GM19455 (cell line): Measurements from ENCODE around the gene RNU6-1.

ENCODE experiments used
- ATAC-seq: cut with Tn5 transposase; IDR thresholded peaks from one replicate; pipeline ENCODE4 v1.9.1; 2021; ENCODE audit not compliant: unreplicated experiment

Gene RNU6-1

GRCh38 chr15:67803996-67804843 lies 35.6 kb downstream of the RNU6-1 start:
- no peak for ATAC-seq

- no peak for ATAC-seq
Observed at GRCh38 chr15:67803299-67803698, 36.5 kb downstream of the RNU6-1 start.

- ATAC-seq = no peak
Observed at GRCh38 chr15:67801926-67802914, 37.6 kb downstream of the RNU6-1 start.

- no peak for ATAC-seq
Observed at GRCh38 chr15:67801142-67801541, 38.7 kb downstream of the RNU6-1 start.

- no peak for ATAC-seq
Observed at GRCh38 chr15:67799801-67800205, 40.0 kb downstream of the RNU6-1 start.

GRCh38 chr15:67796196-67797127 lies 43.4 kb downstream of the RNU6-1 start:
- ATAC-seq = no peak

GRCh38 chr15:67794832-67795574 lies 44.8 kb downstream of the RNU6-1 start:
- no peak for ATAC-seq

- ATAC-seq = no peak
Observed at GRCh38 chr15:67792250-67792942, 47.4 kb downstream of the RNU6-1 start.

GRCh38 chr15:67790610-67791319 lies 49.1 kb downstream of the RNU6-1 start:
- ATAC-seq = no peak
